K562 (cell line): ENCODE data around the gene MINDY4B. TPM values are rescaled to one million over a fixed set of nuclear protein-coding genes. Genes with fewer than 3 reads are reported as not detected.

ENCODE experiments used
- ATAC-seq: fragments of 200-7000 bp; cut with Tn5 transposase; 3 replicates; pipeline ENCODE4 v1.9.1; 2020; ENCODE audit warnings: moderate library complexity
- BruUV-seq: library from RNA; stranded (reverse); fragments of 400-500 nt; replicated peaks from 2 replicates; lab custom pipeline; 2021; lab: Mats Ljungman, UMichigan
- CTCF ChIA-PET: fragments of 300-600 bp; formaldehyde crosslinking; extraction: SDS; loops from one replicate; lab custom pipeline; 2021; ENCODE audit warnings: low intra/inter-chr PET ratio; lab: Yijun Ruan, JAX
- POLR2A ChIA-PET: fragments of 300-600, 350-650 bp; sonication (Branson Sonifier 250); formaldehyde crosslinking; extraction: SDS; loops from one replicate; lab custom pipeline; 2021; ENCODE audit warnings: antibody characterized with exemption, inconsistent platforms; lab: Yijun Ruan, JAX
- DNase-seq, 4 experiments: peaks; one replicate each; pipeline versions ENCODE4 v3.0.0 to v3.0.0-alpha.2; 2011 to 2018; ENCODE audit warnings: low spot score in 3 of 4, mixed read lengths in 3 of 4; ENCODE audit errors: extremely low read depth in 1 of 4
- FAIRE-seq: peaks from 2 replicates; lab custom pipeline; 2011; peaks lifted over from hg19 to GRCh38; lab: Jason Lieb, UNC
- H2AFZ ChIP-seq: 2 replicates; pipeline ENCODE4 v1.6.0; 2011; ENCODE audit warnings: low read depth, low read length, control low read depth, inconsistent platforms
- H3K27ac ChIP-seq: fragments of 200-600 bp; 3 replicates; pipeline ENCODE4 v1.8.0; 2011; ENCODE audit warnings: low read depth, mild to moderate bottlenecking, control low read depth, inconsistent platforms, low read length, moderate library complexity, mixed read lengths; ENCODE audit errors: extremely low read depth
- H3K27me3 ChIP-seq, 2 experiments: fragments of 300-600 bp in 1 of 2; 2 replicates in 1 of 2; 3 replicates in 1 of 2; pipeline versions ENCODE4 v1.6.0 to v1.8.0; 2011; ENCODE audit warnings: inconsistent platforms in 2 of 2, low read length in 2 of 2, mild to moderate bottlenecking in 1 of 2, mixed read lengths in 1 of 2, moderate library complexity in 1 of 2; ENCODE audit not compliant: control insufficient read depth in 2 of 2, insufficient read depth in 2 of 2
- H3K36me3 ChIP-seq: fragments of 300-600 bp; 3 replicates; pipeline ENCODE4 v1.8.0; 2011; ENCODE audit warnings: mild to moderate bottlenecking, low read length, inconsistent platforms; ENCODE audit not compliant: control insufficient read depth, insufficient read depth
- H3K4me1 ChIP-seq, 2 experiments: fragments of 200-600 bp in 1 of 2; replicated peaks in 1 of 2; 2 replicates in 1 of 2; 3 replicates in 1 of 2; pipeline versions ENCODE4 v1.5.1 to v1.8.0; 2011; ENCODE audit warnings: inconsistent platforms in 2 of 2, low read length in 2 of 2, mild to moderate bottlenecking in 1 of 2, mixed read lengths in 1 of 2, moderate library complexity in 1 of 2; ENCODE audit not compliant: control insufficient read depth in 2 of 2, insufficient read depth in 2 of 2
- H3K4me2 ChIP-seq: 2 replicates; pipeline ENCODE4 v1.6.1; 2011; ENCODE audit warnings: low read length, control low read depth, inconsistent platforms, mixed read lengths; ENCODE audit not compliant: insufficient read depth
- H3K4me3 ChIP-seq: fragments of 200-600 bp; sonication (generic), shearing (Covaris generic); 2 replicates; pipeline ENCODE4 v1.5.1; 2016; ENCODE audit warnings: control low read depth, inconsistent platforms
- H3K79me2 ChIP-seq: fragments of 200-600 bp; 3 replicates; pipeline ENCODE4 v1.8.0; 2011; ENCODE audit warnings: low read length, inconsistent platforms; ENCODE audit not compliant: control insufficient read depth, insufficient read depth
- H3K9ac ChIP-seq, 2 experiments: 2 replicates each; pipeline versions ENCODE4 v1.6.0 to v1.6.1; 2011; ENCODE audit warnings: low read depth in 2 of 2, low read length in 2 of 2, control low read depth in 1 of 2, inconsistent platforms in 1 of 2, mild to moderate bottlenecking in 1 of 2, mixed read lengths in 1 of 2; ENCODE audit not compliant: insufficient read depth in 1 of 2
- H3K9me1 ChIP-seq: one replicate; pipeline ENCODE4 v1.6.0; 2011; ENCODE audit warnings: inconsistent platforms, mild to moderate bottlenecking, low read length, moderate library complexity; ENCODE audit not compliant: control insufficient read depth, insufficient read depth
- H3K9me3 ChIP-seq: replicated peaks from 2 replicates; pipeline ENCODE4 v1.5.1; 2011; ENCODE audit warnings: low read depth, low read length, inconsistent platforms; ENCODE audit not compliant: control insufficient read depth, insufficient read depth
- H4K20me1 ChIP-seq: replicated peaks from 2 replicates; pipeline ENCODE4 v1.6.1; 2011; ENCODE audit warnings: low read length, inconsistent platforms, mixed read lengths; ENCODE audit not compliant: control insufficient read depth, insufficient read depth
- ATF2 ChIP-seq: sonication (generic); formaldehyde crosslinking; IDR thresholded peaks from 2 replicates; pipeline ENCODE4 v1.8.1; 2022; ENCODE audit warnings: missing genetic modification reagents
- ATF3 ChIP-seq, 2 experiments: fragments of 450-650 bp in 1 of 2; sonication (generic) in 1 of 2; formaldehyde crosslinking in 1 of 2; IDR thresholded peaks in 1 of 2; conservative IDR thresholded peaks in 1 of 2; 2 replicates each; pipeline versions ENCODE4 v1.6.1 to v1.8.1; 2016 to 2023; ENCODE audit warnings: mild to moderate bottlenecking in 2 of 2, moderate library complexity in 2 of 2, inconsistent platforms in 1 of 2, missing genetic modification reagents in 1 of 2
- CHD4 ChIP-seq: fragments of 200-600 bp; sonication (generic); IDR thresholded peaks from 3 replicates; pipeline ENCODE4 v1.6.1; 2012; ENCODE audit warnings: low read depth, mild to moderate bottlenecking, mixed read lengths, low read length, inconsistent platforms; ENCODE audit not compliant: insufficient read depth, insufficient replicate concordance, poor library complexity, severe bottlenecking
- CSDE1 ChIP-seq, 2 experiments: fragments of 450-650 bp; IDR thresholded peaks; 2 replicates each; pipeline ENCODE4 v1.6.1; 2016; ENCODE audit warnings: mild to moderate bottlenecking in 1 of 2
- JUNB ChIP-seq: fragments of 450-650 bp; formaldehyde crosslinking; conservative IDR thresholded peaks from 2 replicates; pipeline ENCODE4 v1.4.0; 2020; ENCODE audit warnings: mild to moderate bottlenecking
- MEIS2 ChIP-seq: fragments of 450-650 bp; IDR thresholded peaks from 2 replicates; pipeline ENCODE4 v1.6.1; 2014; ENCODE audit warnings: mild to moderate bottlenecking; ENCODE audit not compliant: partially characterized antibody
- RAD21 ChIP-seq, 2 experiments: fragments of 250-450 bp in 1 of 2; fragments of 450-650 bp in 1 of 2; sonication (Bioruptor Pico) in 1 of 2; formaldehyde crosslinking in 1 of 2; IDR thresholded peaks in 1 of 2; conservative IDR thresholded peaks in 1 of 2; 2 replicates each; pipeline versions ENCODE4 v1.4.0 to v1.8.0; 2020 to 2022; ENCODE audit warnings: mild to moderate bottlenecking in 2 of 2, moderate library complexity in 1 of 2
- ZNF507 ChIP-seq: conservative IDR thresholded peaks from 2 replicates; pipeline ENCODE4 v1.6.1; 2017; ENCODE audit warnings: missing genetic modification characterization, missing compliant biosample characterization
- ZNF57 ChIP-seq: fragments of 450-650 bp; formaldehyde crosslinking; IDR thresholded peaks from 2 replicates; pipeline ENCODE4 v1.4.0; 2020; ENCODE audit warnings: mild to moderate bottlenecking, moderate library complexity
- ZNF766 ChIP-seq: fragments of 200-800 bp; sonication (Bioruptor generic); conservative IDR thresholded peaks from 2 replicates; pipeline ENCODE4 v1.6.1; 2016; ENCODE audit warnings: missing genetic modification characterization, missing compliant biosample characterization
- WGBS: fragments of 100-300 bp; shearing (Covaris generic); methylation state at CpG from one replicate; pipeline ENCODE4 v1.1.6; 2016; ENCODE audit warnings: low coverage, mixed read lengths; ENCODE audit not compliant: insufficient coverage; ENCODE audit errors: missing lambda C conversion rate; 5-methylcytosine and 5-hydroxymethylcytosine counted together
- in situ Hi-C: fragments of 300-500 bp; cut with MboI; formaldehyde crosslinking; loops from 4 replicates; pipeline ENCODE4 v1.15.0; 2018; ENCODE audit warnings: inconsistent platforms, mixed read lengths
- intact Hi-C: fragments of 100-400 bp; cut with micrococcal nuclease; formaldehyde crosslinking; loops from 2 replicates; pipeline ENCODE4 v1.14.2; 2022
- polyA plus RNA-seq, 8 experiments: library from polyadenylated mRNA; depleted of rRNA in 4 of 8; stranded (reverse) in 5 of 8; unstranded in 3 of 8; fragments of >200 nt; fragmentation: Nextera tagmentation in 2 of 8; fragmentation: Illumina TruSeq in 1 of 8; extraction: Ambion mirVana in 2 of 8; extraction: Trizol in 1 of 8; gene quantifications; 2 replicates each; pipeline versions ENCODE4 v1.2.1 to v1.2.3, GENCODE V29; 2011 to 2014; ENCODE audit warnings: inconsistent platforms in 1 of 8, missing spikeins in 1 of 8
- total RNA-seq, 7 experiments: library from RNA; depleted of rRNA in 6 of 7; stranded (reverse); fragments of >200 nt in 6 of 7; fragmentation: Illumina TruSeq in 2 of 7; extraction: Trizol in 2 of 7; gene quantifications; 2 replicates each; pipeline versions ENCODE4 v1.2.1 to v1.2.3, GENCODE V29; 2011 to 2021; ENCODE audit warnings: low replicate concordance in 1 of 7

MINDY4B gene
- total and polyA plus RNA-seq, 9 of the 15 experiments (the other 6 are each of a cell fraction or from before 2014, with no cell fraction given), result not detected

- no peaks in the 10 kb centered on the region for H3K9me3 ChIP-seq
- ChIA-PET CTCF (no interaction called here), POLR2A (no interaction called here)
- no peak overlapping the region for H3K4me3 ChIP-seq
- BruUV-seq, result no TSS peak
- no peaks in the 10 kb centered on the region for H4K20me1 ChIP-seq
- H3K9me1 ChIP-seq, result no peaks in the 10 kb centered on the region
- 6% methylated on average over 3 of the region's 3 CpGs for WGBS
- no peak overlapping the region for H3K4me2 ChIP-seq
- no peaks in the 10 kb centered on the region for H3K4me1 ChIP-seq
- FAIRE-seq (no peak), ATAC-seq (no peak), DNase-seq (no peak)
- H3K79me2 ChIP-seq, result no peaks in the 10 kb centered on the region
- H3K27me3 ChIP-seq, result peaks cover 0 to 12% of the 10 kb centered on the region in 2 experiments; a peak in 3 of 5 replicates
- no peak overlapping the region for H2AFZ ChIP-seq
- H3K36me3 ChIP-seq, result no peaks in the 10 kb centered on the region
- H3K27ac ChIP-seq, result no peak overlapping the region
- no peak overlapping the region for H3K9ac ChIP-seq
- in situ Hi-C loops (no loop called here), intact Hi-C loops (no loop called here)
- TF ChIP-seq ZNF766 (CRISPR knock-in tag) (no peak), CHD4 (no peak), JUNB (CRISPR knock-in tag) (no peak), CSDE1 (IDR thresholded peaks at IDR 0.05) (no peak), ZNF57 (CRISPR knock-in tag) (no peak), ATF3 (IDR thresholded peaks at IDR 0.05) (no peak), ATF3 (CRISPR knock-in tag; conservative IDR thresholded peaks at IDR 0.05) (no peak), RAD21 (CRISPR knock-in tag; conservative IDR thresholded peaks at IDR 0.05 in 1 of 2, IDR thresholded peaks at IDR 0.05 in 1 of 2) (no peak), ATF2 (CRISPR knock-in tag) (no peak), ZNF507 (tag) (no peak), MEIS2 (no peak)
Measured at GRCh38 chr3:150898046-150898754, 7.0 kb downstream of the MINDY4B start.
